Suprapubic skin (tissue), 4 donors: Measurements from ENCODE around the gene RAPGEF2. TPM values are rescaled to one million over a fixed set of nuclear protein-coding genes. Genes with fewer than 3 reads are reported as not detected.

ENCODE experiments used
- DNase-seq, 2 donors: peaks; one replicate each; pipeline ENCODE4 v3.0.0-alpha.2; 2019; ENCODE audit warnings: low spot score in 2 of 2
- H3K27ac ChIP-seq: fragments of 200-600 bp; sonication (generic); one replicate; pipeline ENCODE4 v1.5.1; 2019
- H3K27me3 ChIP-seq: fragments of 200-600 bp; sonication (generic); one replicate; pipeline ENCODE4 v1.5.1; 2019
- H3K36me3 ChIP-seq: fragments of 200-600 bp; sonication (generic); one replicate; pipeline ENCODE4 v1.5.1; 2019
- H3K4me1 ChIP-seq: fragments of 200-600 bp; sonication (generic); one replicate; pipeline ENCODE4 v1.5.1; 2019
- H3K4me3 ChIP-seq: fragments of 200-600 bp; sonication (generic); one replicate; pipeline ENCODE4 v1.5.1; 2019; ENCODE audit warnings: mild to moderate bottlenecking
- H3K9me3 ChIP-seq: fragments of 200-600 bp; sonication (generic); one replicate; pipeline ENCODE4 v1.5.1; 2019
- CTCF ChIP-seq, 2 donors: fragments of 200-600 bp in 1 of 2; fragments of 450-650 bp in 1 of 2; sonication (generic) in 1 of 2; IDR thresholded peaks; one replicate each; pipeline ENCODE4 v1.5.1; 2016 to 2019; ENCODE audit warnings: antibody characterized with exemption in 2 of 2, mild to moderate bottlenecking in 1 of 2, moderate library complexity in 1 of 2
- EP300 ChIP-seq: sonication (generic); formaldehyde crosslinking; IDR thresholded peaks from one replicate; pipeline ENCODE4 v1.6.1; 2017; ENCODE audit warnings: antibody characterized with exemption
- POLR2A ChIP-seq, 2 donors: fragments of 450-650 bp; IDR thresholded peaks; one replicate each; pipeline ENCODE4 v1.6.1; 2017; ENCODE audit warnings: antibody characterized with exemption in 2 of 2, mild to moderate bottlenecking in 2 of 2, moderate library complexity in 2 of 2
- POLR2AphosphoS5 ChIP-seq, 3 donors: sonication (generic); formaldehyde crosslinking; IDR thresholded peaks; one replicate each; pipeline ENCODE4 v1.6.1; 2017; ENCODE audit warnings: antibody characterized with exemption in 3 of 3
- WGBS: methylation state at CpG from one replicate; pipeline ENCODE4 v1.1.5; 2018; 5-methylcytosine and 5-hydroxymethylcytosine counted together
- total RNA-seq, 4 donors: library from RNA; depleted of rRNA; stranded (reverse); fragments of >200 nt; gene quantifications; one replicate each; pipeline ENCODE4 v1.1.0, GENCODE V29; 2016

Gene RAPGEF2
- total RNA-seq, 4 donors from 2014 or later: 31.3 to 62.4 (median 43.5) TPM

- DNase-seq: no peak
- H3K27me3 ChIP-seq: no peaks in the 10 kb centered on the region
- H3K9me3 ChIP-seq: no peaks in the 10 kb centered on the region
- H3K4me3 ChIP-seq: no peak overlapping the region
- WGBS: 83% methylated on average over 4 of the region's 4 CpGs
- no peaks in the 10 kb centered on the region for H3K36me3 ChIP-seq
- peaks cover 11% of the 10 kb centered on the region for H3K4me1 ChIP-seq
- no peak overlapping the region for H3K27ac ChIP-seq
- TF ChIP-seq EP300: no peak
- no peak for TF ChIP-seq POLR2AphosphoS5 (IDR thresholded peaks at IDR 0.05)
- no peak for TF ChIP-seq CTCF (IDR thresholded peaks at IDR 0.05)
- TF ChIP-seq POLR2A (IDR thresholded peaks at IDR 0.05): no peak
These were observed 41.3 kb downstream of the RAPGEF2 start for GRCh38 chr4:159144112-159144694.

GRCh38 chr4:159145318-159145991 is 42.6 kb downstream of the RAPGEF2 start:
- Histone ChIP-seq H3K9me3 (no peaks in the 10 kb centered on the region), H3K4me3 (no peak overlapping the region), H3K36me3 (no peaks in the 10 kb centered on the region), H3K27me3 (no peaks in the 10 kb centered on the region), H3K4me1 (peaks cover 11% of the 10 kb centered on the region), H3K27ac (no peak overlapping the region)
- no peak for DNase-seq
- no peak for TF ChIP-seq CTCF (IDR thresholded peaks at IDR 0.05)
- no peak for TF ChIP-seq EP300
- no peak for TF ChIP-seq POLR2AphosphoS5 (IDR thresholded peaks at IDR 0.05)
- 77% methylated on average over 4 of the region's 4 CpGs for WGBS

GRCh38 chr4:159145992-159146330 is 43.1 kb downstream of the RAPGEF2 start:
- H3K9me3 ChIP-seq: no peaks in the 10 kb centered on the region
- H3K27ac ChIP-seq: no peak overlapping the region
- 97% methylated on average over 1 of the region's 1 CpG for WGBS
- H3K27me3 ChIP-seq: no peaks in the 10 kb centered on the region
- no peak for DNase-seq
- H3K4me1 ChIP-seq: peaks cover 9% of the 10 kb centered on the region
- no peaks in the 10 kb centered on the region for H3K36me3 ChIP-seq
- H3K4me3 ChIP-seq: no peak overlapping the region
- TF ChIP-seq CTCF (IDR thresholded peaks at IDR 0.05) (no peak), POLR2A (IDR thresholded peaks at IDR 0.05) (no peak), EP300 (no peak), POLR2AphosphoS5 (IDR thresholded peaks at IDR 0.05) (no peak)

- no peaks in the 10 kb centered on the region for H3K36me3 ChIP-seq
- no peak overlapping the region for H3K27ac ChIP-seq
- H3K9me3 ChIP-seq: no peaks in the 10 kb centered on the region
- no peak overlapping the region for H3K4me3 ChIP-seq
- H3K27me3 ChIP-seq: no peaks in the 10 kb centered on the region
- no peak for DNase-seq
- TF ChIP-seq POLR2A (IDR thresholded peaks at IDR 0.05): no peak
- no peak for TF ChIP-seq EP300
- no peak for TF ChIP-seq CTCF (IDR thresholded peaks at IDR 0.05)
- no peak for TF ChIP-seq POLR2AphosphoS5 (IDR thresholded peaks at IDR 0.05)
- peaks cover 6% of the 10 kb centered on the region for H3K4me1 ChIP-seq
These were observed 43.6 kb downstream of the RAPGEF2 start for GRCh38 chr4:159146488-159146887.

GRCh38 chr4:159148441-159148840 is 45.6 kb downstream of the RAPGEF2 start:
- TF ChIP-seq POLR2AphosphoS5 (IDR thresholded peaks at IDR 0.05) (no peak), EP300 (no peak), CTCF (IDR thresholded peaks at IDR 0.05) (no peak), POLR2A (IDR thresholded peaks at IDR 0.05) (no peak)
- H3K4me3 ChIP-seq: no peak overlapping the region
- no peak overlapping the region for H3K27ac ChIP-seq
- no peaks in the 10 kb centered on the region for H3K27me3 ChIP-seq
- no peaks in the 10 kb centered on the region for H3K36me3 ChIP-seq
- no peaks in the 10 kb centered on the region for H3K9me3 ChIP-seq
- peaks cover 6% of the 10 kb centered on the region for H3K4me1 ChIP-seq
- WGBS: 84% methylated on average over 2 of the region's 2 CpGs
- no peak for DNase-seq
